ENCODE measurements around the gene GNS.

DNA sequence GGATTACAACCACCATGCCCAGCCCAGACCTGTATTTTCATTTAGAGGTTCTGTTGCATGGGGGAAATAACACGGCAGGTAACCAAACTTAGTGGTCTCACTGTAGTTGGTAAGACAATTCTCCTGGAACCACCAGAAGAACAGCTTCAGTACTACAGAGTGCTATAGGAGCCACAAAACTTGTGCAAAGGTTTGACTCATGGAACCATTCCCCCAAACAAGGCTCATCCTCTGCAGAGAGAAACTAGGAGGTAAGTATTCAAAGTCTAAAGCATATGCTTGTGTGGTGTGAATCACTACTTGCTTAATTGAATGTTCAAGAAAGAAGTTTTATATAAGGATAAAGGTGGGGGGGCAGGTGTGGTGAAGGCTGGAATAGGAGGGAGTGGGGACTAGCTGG is 58.7 kb downstream of the GNS start:
- TF ChIP-seq, protein P1, sequence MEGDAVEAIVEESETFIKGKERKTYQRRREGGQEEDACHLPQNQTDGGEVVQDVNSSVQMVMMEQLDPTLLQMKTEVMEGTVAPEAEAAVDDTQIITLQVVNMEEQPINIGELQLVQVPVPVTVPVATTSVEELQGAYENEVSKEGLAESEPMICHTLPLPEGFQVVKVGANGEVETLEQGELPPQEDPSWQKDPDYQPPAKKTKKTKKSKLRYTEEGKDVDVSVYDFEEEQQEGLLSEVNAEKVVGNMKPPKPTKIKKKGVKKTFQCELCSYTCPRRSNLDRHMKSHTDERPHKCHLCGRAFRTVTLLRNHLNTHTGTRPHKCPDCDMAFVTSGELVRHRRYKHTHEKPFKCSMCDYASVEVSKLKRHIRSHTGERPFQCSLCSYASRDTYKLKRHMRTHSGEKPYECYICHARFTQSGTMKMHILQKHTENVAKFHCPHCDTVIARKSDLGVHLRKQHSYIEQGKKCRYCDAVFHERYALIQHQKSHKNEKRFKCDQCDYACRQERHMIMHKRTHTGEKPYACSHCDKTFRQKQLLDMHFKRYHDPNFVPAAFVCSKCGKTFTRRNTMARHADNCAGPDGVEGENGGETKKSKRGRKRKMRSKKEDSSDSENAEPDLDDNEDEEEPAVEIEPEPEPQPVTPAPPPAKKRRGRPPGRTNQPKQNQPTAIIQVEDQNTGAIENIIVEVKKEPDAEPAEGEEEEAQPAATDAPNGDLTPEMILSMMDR (conservative IDR thresholded peaks at IDR 0.05): no peak
- TF ChIP-seq EZH2 (IDR thresholded peaks at IDR 0.05; ENCODE audit: low read depth): no peak

Measured in PC-9 (cell line).